GM21576 (cell line): Measurements from ENCODE around the gene SPCS1.
A peak's percentile ranks its signal among the peaks of the same experiment; 100 is the strongest.

Experiments used
- ATAC-seq: cut with Tn5 transposase; IDR thresholded peaks from one replicate; pipeline ENCODE4 v1.9.1; 2021; ENCODE audit warnings: mild to moderate bottlenecking, moderate library complexity; ENCODE audit not compliant: unreplicated experiment

The SPCS1 gene

DNA sequence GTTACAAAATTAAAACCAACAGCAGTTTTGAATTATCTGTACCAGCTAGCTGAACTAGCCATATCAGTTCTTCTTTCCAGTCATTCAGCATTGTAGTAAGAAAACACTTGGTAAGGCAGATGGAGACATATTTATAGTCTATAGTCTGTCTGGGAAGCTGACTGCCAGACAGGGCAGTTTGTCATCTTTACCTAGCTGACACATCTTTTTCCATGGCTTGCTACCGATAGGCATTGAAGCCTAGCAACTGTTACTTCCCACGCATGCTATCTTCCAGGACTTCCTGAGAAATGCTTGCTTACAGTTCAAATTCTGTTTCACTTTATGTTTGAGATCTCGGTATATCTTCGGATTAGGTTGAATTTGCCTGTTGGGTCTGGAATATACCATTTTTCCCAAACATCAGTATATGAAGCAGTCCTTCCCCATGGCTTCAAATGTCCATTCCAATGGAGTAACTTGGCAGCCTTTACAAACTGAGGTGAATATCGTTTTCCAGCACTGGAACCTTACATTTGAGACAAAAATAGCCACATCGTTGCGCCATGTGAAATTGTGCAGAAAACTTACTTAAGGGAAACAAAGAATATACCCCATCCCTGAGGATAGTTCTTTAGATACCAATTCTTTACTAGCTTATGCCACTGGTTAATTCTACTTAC lies 11.2 kb upstream of the SPCS1 start:
- ATAC-seq, result no peak

DNA sequence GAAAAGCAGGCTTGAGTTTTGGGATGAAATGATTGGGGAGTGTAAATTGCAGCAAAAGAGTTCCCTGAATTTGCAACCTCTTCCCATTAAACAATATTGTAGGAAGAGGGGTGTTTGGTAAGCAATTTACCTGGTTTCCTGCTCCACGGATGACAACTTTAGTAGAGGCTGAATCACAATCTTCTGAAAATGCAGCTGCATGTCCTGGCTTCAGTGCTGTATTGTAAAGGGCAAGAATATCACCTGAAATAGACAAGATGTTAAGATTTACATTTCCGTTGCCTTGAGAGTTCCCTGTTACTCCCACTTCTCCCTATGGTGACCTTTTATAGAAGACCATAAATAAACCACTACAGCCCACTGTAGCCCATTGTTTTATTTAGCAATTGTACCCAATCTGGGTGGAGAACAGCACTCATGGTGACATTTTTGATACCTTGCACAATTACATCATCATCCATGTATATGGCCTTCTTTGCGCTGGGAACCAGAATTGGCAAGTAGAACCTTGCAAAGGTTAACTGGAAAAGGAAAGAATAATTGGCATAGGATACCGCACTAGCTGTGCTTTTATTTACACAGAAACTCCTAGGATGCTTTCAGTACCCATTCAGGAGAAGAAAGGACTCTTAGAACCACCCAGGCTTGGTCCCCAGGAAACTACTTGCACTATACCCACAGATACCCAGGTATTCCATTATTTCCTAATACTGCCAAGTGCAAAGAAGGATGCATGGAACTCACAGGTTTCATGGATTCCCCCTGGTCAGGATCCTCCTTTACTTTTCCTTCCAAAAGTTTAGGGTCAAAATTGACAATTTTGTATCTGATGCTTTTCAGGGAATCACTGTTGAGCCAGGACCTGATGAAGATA lies 9.9 kb upstream of the SPCS1 start:
- no peak for ATAC-seq

DNA sequence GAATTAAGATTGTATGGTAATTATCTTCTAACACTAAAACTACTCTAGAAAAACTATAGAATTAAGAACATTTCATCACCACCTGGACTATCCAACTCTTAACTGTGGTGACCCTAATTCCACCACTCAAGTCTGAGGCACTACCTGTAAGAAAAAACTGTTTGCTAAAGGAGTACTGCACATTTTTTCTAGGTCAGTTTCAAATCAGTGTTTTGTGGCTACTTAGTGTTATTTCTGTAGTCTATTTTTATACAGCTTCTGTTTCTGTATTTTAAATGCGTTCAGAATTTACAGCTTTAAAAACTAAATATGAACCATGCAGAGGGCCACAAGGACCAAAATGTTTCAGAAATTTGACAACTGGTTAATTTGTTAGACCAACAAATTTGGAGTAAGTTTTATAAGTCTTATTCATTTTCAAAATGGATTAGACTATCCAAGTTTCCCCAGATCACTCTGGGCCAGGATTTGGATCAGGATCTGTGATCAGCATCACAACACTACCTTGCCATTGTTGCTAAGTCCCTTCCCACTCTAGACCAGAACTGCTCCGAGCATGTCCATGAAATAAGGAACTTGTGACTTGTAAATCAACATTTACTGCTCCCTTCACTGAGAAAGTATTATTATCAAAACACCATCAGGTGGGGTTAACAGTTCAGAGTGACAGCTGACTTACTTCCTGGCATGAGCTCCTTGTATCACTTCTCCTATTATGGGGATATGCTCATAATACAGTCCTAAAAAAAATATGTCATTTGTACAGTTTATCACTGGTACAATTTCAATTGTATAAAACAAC lies 8.9 kb upstream of the SPCS1 start:
- no peak for ATAC-seq

DNA sequence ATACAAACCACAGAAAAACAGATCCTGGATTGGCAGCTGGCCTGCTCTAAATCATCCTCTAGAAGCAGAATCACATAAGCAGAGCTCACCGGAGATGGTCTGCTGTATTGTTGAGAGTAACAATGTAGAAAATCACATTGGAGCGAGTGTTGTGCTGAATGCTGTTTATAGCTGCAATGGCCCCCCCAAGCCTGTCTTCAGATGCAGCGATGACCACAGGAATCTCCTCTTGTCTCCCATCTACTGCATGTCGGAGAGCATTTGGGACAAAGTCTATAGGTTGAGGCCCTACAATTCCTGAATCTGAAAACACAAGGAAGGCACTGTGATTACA lies 8.3 kb upstream of the SPCS1 start:
- ATAC-seq, result no peak

DNA sequence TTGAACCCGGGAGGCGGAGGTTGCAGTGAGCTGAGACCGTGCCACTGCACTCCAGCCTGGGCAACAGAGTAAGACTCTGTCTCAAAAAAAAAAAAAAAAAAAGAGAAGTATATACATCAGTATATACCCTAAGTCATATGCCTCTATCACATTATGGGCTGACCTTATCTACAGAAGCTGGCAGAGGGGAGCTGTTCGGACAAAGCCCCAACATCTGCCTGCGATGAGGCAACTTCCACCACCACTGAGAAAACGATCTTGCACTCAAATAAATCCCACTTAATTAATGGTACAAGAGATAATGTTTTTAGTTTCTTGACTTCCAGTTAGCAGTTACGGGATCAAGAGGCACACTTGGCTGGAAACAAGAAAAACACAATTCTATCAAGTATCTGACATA lies 2.6 kb upstream of the SPCS1 start:
- no peak for ATAC-seq

DNA sequence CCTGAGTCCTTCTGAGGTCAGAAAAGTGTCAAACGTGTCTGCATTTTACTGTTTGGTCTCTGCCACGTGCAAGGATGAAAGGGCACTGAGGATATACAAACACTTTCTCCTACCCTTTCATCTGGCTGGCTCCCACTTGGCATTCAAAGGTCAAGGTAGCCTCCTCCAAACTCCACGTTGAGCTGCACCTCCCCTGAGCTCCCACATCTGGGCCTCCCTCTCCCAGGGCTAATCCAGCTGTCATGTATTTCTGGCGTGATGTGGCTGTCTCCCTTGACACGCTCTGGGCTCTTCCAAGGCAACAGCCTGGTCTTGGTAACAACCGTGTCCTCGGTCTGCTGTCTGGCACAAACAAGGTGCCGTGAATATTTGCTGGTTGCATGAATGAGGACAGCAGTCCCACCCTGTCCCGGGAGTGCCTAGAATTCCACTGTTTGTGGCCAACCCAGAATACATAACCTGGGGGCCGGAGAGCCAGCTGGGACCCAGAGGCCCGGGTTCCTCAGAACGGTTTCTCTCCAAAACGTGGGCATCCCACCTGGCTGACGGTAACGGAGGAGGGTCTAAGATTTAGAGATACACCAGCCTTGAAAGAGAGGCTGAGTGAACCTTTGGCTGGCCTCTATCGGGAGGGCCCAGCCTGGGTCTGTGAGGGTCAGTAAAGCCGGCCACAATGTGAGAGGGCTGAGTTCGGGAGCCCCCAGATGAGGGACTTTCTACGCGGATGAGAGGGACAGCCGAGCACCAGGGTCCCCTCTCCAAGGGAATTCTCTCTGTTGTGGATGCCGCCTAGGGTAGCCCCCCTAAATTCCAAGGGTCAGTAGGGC lies 1.1 kb upstream of the SPCS1 start:
- peak; percentile 4 for ATAC-seq

DNA sequence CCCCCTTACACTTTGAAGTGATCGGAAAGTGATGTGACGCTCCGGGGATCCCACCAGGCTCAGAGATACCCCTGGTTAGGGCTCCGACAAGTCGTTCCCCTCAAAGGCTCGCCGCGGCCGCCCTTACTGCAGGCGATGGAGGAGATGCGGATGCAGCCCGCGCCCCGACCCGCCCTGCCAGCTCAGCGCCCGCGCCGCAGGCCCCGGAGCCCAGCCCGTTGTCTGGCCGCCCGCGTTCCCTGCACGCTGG lies 543 bp upstream of the SPCS1 start:
- ATAC-seq, result no peak

DNA sequence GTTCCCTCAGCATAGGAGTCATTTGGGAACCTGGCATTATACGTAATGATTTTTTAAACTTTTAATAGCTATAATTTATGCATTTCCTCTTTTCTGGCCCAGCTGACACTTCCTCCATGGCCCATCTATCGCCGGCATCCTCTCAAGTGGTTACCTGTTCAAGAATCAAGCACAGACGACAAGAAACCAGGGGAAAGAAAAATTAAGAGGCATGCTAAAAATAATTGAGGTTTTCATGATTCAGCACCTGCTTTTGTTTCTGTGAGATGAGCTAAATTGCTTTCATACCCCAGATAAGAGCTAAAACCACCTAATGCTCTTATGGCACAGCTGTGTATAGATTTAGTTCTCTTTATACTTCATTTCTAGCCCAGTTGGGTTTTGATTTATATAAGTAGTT lies 1.7 kb downstream of the SPCS1 start:
- ATAC-seq, result no peak

DNA sequence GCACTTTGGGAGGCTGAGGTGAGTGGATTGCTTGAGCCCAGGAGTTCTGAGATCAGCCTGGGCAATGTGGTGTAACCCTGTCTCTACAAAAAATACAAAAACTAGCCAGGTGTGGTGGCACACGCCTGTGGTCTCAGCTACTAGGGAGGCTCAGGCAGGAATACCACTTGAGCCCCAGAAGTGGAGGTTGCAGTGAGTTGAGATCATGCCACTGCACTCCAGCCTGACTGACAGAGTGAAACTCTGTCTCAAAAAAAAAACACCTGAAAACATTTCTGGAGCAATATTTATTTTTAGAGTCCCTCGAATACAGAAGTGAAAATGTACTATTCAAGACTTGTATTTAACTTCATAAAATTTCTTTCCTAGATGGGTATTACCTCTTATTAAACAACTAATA lies 4.6 kb downstream of the SPCS1 start:
- no peak for ATAC-seq

DNA sequence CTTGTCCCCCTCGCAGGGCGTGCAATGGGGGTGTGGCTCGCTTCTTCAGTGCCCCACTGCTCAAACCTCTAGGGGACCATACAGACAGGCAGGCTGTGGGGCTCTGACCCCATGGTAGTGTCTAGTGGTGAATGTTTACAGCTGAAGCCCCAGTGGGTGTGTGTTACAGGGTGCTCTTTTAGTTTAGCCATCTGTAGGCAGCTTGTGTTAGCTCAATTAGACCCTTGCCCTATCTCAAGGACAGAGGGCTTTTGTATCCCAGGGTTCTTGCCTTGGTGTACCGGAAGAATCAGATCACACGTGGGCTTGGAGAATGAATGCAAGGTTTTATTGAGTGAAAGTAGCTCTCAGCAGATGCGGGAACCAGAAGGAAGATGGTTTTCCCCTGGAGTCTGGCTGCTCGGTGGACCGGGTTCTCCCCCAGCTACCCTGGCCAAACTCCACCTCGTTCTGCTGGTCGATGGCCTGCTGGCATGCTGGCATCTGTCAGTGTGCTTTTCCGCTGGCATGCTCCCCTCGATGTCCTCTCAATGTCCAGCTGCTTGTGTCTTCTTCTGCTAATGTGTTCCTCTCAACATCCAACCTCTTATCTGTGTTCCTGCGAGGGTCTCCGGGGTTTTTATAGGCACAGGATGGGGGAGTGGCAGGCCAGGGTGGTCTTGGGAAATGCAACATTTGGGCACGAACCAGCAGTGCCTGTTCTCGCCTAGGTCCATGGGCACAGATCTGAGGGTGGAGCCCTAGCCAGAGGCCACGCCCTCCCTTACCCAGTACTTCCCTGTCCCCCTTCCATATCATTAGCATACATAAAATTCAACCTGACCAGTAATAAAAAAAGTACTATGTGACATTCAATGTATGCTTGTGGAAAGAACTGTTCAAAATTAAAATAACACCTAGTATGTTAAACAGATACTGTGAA lies 6.6 kb downstream of the SPCS1 start:
- no peak for ATAC-seq

DNA sequence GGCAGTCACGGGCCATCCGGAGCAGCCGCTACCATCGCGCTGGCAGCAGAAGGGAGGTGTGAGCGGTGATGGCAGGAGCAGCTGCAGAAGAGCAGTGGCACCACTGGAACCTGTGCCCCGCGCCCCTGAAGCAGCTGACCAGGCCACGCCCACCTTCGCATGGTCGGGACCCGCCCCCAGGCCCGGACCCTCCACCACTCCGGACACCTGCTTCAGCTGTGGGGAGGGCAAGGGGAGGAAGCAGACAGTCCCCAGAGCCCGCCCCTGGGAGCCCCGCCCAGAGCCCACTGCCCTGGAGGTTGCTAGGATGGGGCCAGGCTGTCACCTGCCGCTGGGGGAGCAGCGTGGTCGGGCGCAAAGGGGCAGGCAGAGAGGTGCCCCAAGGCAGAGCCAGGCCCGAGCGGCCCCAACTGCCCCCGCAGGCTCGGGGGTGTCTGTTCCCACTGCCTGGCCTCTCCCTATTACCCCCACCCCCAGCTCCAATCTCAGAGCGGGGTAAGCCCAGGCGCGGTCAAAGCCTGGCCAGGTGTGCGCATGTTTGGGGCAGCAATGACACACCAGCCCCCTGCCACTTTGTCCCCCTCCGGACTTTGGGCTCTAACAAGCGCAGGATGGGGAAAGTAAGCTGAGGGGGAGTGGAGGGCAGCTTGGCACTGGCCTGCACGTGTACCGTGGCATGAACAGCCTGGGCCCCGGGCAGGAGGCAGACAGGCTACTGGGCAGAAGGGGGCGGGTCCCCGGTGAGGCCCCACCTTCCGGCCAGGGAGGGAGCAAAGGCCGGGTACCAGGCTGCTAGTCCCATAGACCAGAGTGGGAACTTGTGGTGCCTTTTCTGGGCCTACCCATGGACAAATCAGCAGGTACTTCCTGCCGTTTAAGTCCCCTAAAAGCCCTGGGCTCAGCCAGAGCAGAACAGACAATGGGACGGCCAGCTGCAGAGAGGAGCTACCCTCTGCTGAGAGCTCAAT lies 8.7 kb downstream of the SPCS1 start:
- no peak for ATAC-seq

DNA sequence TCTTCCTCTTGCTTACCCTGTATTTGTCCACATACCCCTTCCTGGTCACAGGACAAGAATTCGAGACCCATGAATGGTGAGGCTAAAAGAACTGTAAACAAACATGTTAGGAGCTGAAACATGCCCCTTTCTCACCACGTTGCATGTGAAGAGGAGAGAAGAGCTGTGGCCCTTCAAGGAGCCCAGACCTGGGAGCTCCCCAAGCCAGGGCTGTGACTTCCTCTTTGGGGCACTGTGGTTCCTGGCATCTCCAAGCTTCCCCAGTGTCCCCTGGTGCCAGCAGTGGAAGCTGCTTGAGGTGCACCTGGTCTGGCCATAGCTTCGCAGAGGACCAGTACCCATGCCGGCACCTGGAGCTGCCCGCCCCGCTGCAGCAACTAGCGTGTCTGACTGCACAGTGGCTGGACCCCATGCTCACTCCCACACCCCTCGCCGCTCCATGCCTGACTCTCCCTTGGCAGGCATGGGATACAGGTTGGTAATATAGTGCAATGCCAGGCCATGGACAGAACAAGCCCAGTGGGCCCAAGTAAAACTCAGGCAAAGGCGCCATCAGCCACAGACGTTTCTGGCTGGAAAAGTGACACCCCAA lies 9.9 kb downstream of the SPCS1 start:
- no peak for ATAC-seq

DNA sequence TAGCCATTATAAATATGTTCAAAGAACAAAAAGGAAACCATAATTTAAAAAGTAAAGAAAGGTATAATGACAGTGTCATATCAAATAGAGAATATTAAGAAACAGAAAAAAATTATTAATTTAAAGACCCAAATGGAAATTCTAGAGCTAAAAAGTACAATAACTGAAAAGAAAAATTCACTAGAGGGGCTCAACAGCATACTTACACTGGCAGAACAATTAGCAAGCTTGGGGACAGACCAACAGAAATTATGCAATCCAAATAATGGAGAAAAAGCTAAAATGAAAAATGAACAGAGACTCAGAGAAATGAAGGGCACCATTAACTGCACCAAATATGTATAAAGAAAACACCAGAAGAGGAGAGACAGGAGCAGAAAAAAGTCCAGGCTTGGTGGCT lies 13.7 kb downstream of the SPCS1 start:
- ATAC-seq, result no peak

DNA sequence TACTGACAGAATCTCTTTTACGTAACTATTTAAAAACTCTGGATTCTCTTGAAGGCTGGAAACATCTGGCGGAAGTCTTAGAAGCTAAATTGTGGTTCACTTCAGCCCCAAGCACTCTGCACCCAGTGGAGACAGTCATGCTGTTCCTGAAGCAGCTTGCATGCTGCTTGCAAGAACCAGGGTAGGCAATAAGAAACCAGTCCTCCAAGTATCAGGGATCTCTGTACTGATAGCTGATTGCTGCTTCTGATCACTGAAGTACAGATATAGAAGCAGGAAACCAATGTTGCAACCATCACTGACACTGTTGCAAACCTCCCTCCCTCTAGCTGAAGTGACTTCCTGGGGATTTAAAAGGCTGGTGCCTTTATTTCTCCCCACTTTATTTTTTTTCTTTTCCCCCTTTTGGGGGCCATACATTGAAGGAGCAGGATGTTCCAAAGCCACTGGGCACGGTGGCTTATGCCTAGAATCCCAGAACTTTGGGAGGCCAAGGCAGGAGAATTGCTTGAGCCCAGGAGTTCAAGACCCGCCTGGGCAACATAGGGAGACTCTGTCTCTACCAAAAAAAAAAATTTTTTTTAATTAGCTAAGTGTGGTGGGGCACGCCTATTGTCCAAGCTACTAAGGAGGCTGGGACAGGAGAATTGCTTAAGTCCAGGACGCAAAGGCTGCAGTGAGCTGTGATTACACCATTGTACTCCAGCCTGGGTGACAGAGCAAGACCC lies 15.3 kb downstream of the SPCS1 start:
- peak; percentile 62 for ATAC-seq

DNA sequence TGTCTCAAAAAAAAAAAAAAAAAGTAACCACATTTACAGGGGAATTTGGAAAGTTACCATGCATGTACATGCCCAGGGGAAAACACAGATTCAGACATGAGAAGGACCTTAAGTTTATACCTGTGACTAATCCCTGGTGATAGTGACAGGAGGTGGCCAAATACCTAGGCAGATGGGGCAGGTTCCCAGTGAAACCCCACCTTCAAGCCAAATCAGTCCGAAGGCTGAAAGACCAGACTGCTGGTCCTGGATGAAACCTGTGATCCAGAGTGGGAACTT lies 15.8 kb downstream of the SPCS1 start:
- no peak for ATAC-seq

DNA sequence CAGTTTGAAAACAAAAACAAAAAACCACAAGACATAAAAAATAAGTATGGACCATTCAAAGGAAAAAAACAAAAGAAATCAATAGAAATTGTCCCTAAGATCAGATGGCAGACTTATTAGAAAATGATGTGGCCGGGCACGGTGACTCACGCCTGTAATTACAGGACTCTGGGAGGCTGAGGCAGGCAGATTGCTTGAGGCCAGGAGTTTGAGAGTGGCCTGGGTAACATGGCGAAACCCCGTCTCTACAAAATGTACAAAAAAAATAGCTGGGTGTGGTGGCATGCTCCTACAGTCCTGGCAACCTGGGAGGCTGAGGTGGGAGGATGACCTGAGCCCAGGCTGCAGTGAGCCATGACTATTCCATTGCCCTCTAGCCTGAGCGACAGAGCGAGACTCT lies 16.6 kb downstream of the SPCS1 start:
- ATAC-seq, result no peak

DNA sequence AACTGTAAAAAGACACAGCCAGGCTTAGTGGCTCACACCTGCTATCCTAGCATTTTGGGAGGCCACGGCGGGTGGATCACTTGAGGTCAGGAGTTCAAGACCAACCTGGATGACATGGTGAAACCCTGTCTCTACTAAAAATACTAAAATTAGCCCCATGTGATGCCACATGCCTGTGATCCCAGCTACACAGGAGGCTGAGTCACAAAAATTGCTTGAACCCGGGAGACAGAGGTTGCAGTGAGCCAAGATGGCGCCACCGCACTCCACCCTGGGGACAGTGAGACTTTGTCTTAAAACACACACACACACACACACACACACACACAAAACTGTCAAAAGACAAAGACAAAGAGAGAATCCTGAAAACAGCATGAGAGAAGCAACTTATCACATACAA lies 18.0 kb downstream of the SPCS1 start:
- no peak for ATAC-seq

DNA sequence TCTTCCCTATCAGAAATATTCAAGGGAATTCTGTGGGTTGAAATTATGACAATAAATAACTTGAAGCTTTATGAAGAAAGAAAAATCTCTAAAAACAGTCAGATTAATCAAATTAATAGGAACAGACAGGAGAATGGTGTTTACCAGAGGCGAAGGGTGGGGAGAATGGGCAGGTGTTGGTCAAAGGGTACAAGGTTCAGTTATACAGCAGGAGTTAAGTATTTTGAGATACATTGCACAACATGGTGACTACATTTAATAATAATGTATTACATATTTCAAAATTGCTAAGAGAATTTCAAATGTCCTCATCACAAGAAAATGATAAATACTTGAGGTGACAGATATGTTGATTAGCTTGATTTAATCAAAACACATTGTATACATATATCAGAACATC lies 18.6 kb downstream of the SPCS1 start:
- no peak for ATAC-seq
